SK-N-SH (cell line): ENCODE measurements around the gene CCDC150. TPM values are rescaled to one million over a fixed set of nuclear protein-coding genes. Genes with fewer than 3 reads are reported as not detected.

Experiments used
- CTCF ChIA-PET: fragments of 300-600, 350-600 bp; formaldehyde crosslinking; extraction: SDS; loops from one replicate; lab custom pipeline; 2021; lab: Yijun Ruan, JAX
- POLR2A ChIA-PET: fragments of 350-600 bp; sonication (Branson Sonifier 250); formaldehyde crosslinking; extraction: SDS; loops from one replicate; lab custom pipeline; 2020; ENCODE audit warnings: antibody characterized with exemption, inconsistent platforms; lab: Yijun Ruan, JAX
- DNase-seq: peaks from one replicate; pipeline ENCODE4 v3.0.0; 2012
- H2AFZ ChIP-seq: fragments of 200-600 bp; sonication (generic); 2 replicates; pipeline ENCODE4 v1.8.1; 2016; ENCODE audit warnings: antibody characterized with exemption, mild to moderate bottlenecking, low read depth
- H3F3A ChIP-seq: fragments of 200-600 bp; sonication (generic); replicated peaks from 2 replicates; pipeline ENCODE3; 2016; ENCODE audit warnings: antibody characterized with exemption, mild to moderate bottlenecking; ENCODE audit not compliant: insufficient read depth
- H3K27ac ChIP-seq, 2 experiments: fragments of 200-500 bp in 1 of 2; fragments of 200-600 bp in 1 of 2; sonication (Bioruptor generic) in 1 of 2; sonication (generic), shearing (Covaris generic) in 1 of 2; 2 replicates each; pipeline versions ENCODE4 v1.5.1 to v1.6.1; 2014 to 2016; ENCODE audit warnings: low read depth in 2 of 2, inconsistent platforms in 1 of 2, low read length in 1 of 2, mild to moderate bottlenecking in 1 of 2, mixed read lengths in 1 of 2
- H3K27me3 ChIP-seq: fragments of 200-600 bp; sonication (generic), shearing (Covaris generic); 2 replicates; pipeline ENCODE4 v1.6.1; 2016; ENCODE audit warnings: mixed run types; ENCODE audit not compliant: insufficient read depth
- H3K36me3 ChIP-seq, 2 experiments: fragments of 200-500 bp in 1 of 2; fragments of 200-600 bp in 1 of 2; sonication (Bioruptor generic) in 1 of 2; sonication (generic) in 1 of 2; replicated peaks in 1 of 2; 2 replicates each; pipeline versions ENCODE3 to v1.5.1; 2014 to 2016; ENCODE audit warnings: low read length in 1 of 2, mild to moderate bottlenecking in 1 of 2; ENCODE audit not compliant: insufficient read depth in 2 of 2, control insufficient read depth in 1 of 2
- H3K4me1 ChIP-seq, 2 experiments: fragments of 200-500 bp in 1 of 2; fragments of 200-600 bp in 1 of 2; sonication (Bioruptor generic) in 1 of 2; sonication (generic), shearing (Covaris generic) in 1 of 2; 2 replicates each; pipeline versions ENCODE4 v1.5.1 to v1.6.1; 2014 to 2016; ENCODE audit warnings: low read depth in 1 of 2, low read length in 1 of 2, mixed run types in 1 of 2; ENCODE audit not compliant: insufficient read depth in 2 of 2, control insufficient read depth in 1 of 2
- H3K4me2 ChIP-seq: fragments of 200-600 bp; sonication (generic), shearing (Covaris generic); 2 replicates; pipeline ENCODE4 v1.6.1; 2017; ENCODE audit warnings: mixed run types
- H3K4me3 ChIP-seq, 2 experiments: fragments of 200-500 bp in 1 of 2; fragments of 200-600 bp in 1 of 2; sonication (Bioruptor generic) in 1 of 2; sonication (generic), shearing (Covaris generic) in 1 of 2; 2 replicates each; pipeline versions ENCODE4 v1.5.1 to v1.8.1; 2014 to 2016; ENCODE audit warnings: low read depth in 2 of 2, inconsistent platforms in 1 of 2, low read length in 1 of 2, mild to moderate bottlenecking in 1 of 2, mixed read lengths in 1 of 2, moderate library complexity in 1 of 2
- H3K79me2 ChIP-seq: fragments of 200-600 bp; sonication (generic); 2 replicates; pipeline ENCODE4 v1.8.1; 2017; ENCODE audit warnings: mild to moderate bottlenecking; ENCODE audit not compliant: insufficient read depth
- H3K9ac ChIP-seq: fragments of 200-600 bp; sonication (generic); 2 replicates; pipeline ENCODE4 v1.6.1; 2017; ENCODE audit warnings: mixed run types
- H3K9me2 ChIP-seq: fragments of 200-600 bp; sonication (generic); 2 replicates; pipeline ENCODE4 v1.6.1; 2017; ENCODE audit warnings: mixed run types
- H3K9me3 ChIP-seq: fragments of 200-600 bp; sonication (generic); 2 replicates; pipeline ENCODE4 v1.6.1; 2017; ENCODE audit warnings: mixed run types, mild to moderate bottlenecking, moderate library complexity
- H4K20me1 ChIP-seq: fragments of 200-600 bp; sonication (generic); 2 replicates; pipeline ENCODE4 v1.6.1; 2017; ENCODE audit warnings: mild to moderate bottlenecking, mixed run types; ENCODE audit not compliant: insufficient read depth
- CHD2 ChIP-seq: fragments of 150-350 bp; IDR thresholded peaks from 2 replicates; pipeline ENCODE4 v1.6.1; 2018; ENCODE audit warnings: low read length; ENCODE audit not compliant: partially characterized antibody
- CTCF ChIP-seq: fragments of 200-600 bp; sonication (generic); IDR thresholded peaks from 2 replicates; pipeline ENCODE4 v1.6.1; 2017; ENCODE audit warnings: antibody characterized with exemption, mild to moderate bottlenecking, moderate library complexity
- ELF1 ChIP-seq: IDR thresholded peaks from 2 replicates; pipeline ENCODE4 v1.4.0; 2012
- EP300 ChIP-seq, 2 experiments: IDR thresholded peaks; 2 replicates each; pipeline versions ENCODE4 v1.4.0 to v1.6.1; 2012; ENCODE audit warnings: borderline replicate concordance in 1 of 2, low read depth in 1 of 2, low read length in 1 of 2
- EZH2phosphoT487 ChIP-seq: fragments of 200-600 bp; sonication (generic); IDR thresholded peaks from 2 replicates; pipeline ENCODE4 v1.6.1; 2017; ENCODE audit warnings: low read depth, mixed run types, mild to moderate bottlenecking, antibody characterized with exemption, moderate library complexity, borderline replicate concordance
- FOSL2 ChIP-seq: IDR thresholded peaks from 2 replicates; pipeline ENCODE4 v1.4.0; 2012; ENCODE audit warnings: low read depth, mild to moderate bottlenecking, moderate library complexity, borderline replicate concordance
- FOXJ3 ChIP-seq: sonication (generic); formaldehyde crosslinking; IDR thresholded peaks from 2 replicates; pipeline ENCODE4 v1.5.1; 2020; ENCODE audit warnings: mild to moderate bottlenecking, missing genetic modification reagents
- FOXM1 ChIP-seq: IDR thresholded peaks from 2 replicates; pipeline ENCODE4 v1.4.0; 2012; ENCODE audit warnings: low read depth, mild to moderate bottlenecking
- GABPA ChIP-seq: IDR thresholded peaks from 2 replicates; pipeline ENCODE4 v1.4.0; 2012; ENCODE audit warnings: low read depth, mild to moderate bottlenecking
- GATA2 ChIP-seq: sonication (generic); formaldehyde crosslinking; IDR thresholded peaks from 2 replicates; pipeline ENCODE4 v1.5.0; 2020; ENCODE audit warnings: mild to moderate bottlenecking, missing genetic modification reagents
- MAX ChIP-seq: IDR thresholded peaks from 2 replicates; pipeline ENCODE4 v1.4.0; 2012; ENCODE audit warnings: low read depth
- MXI1 ChIP-seq: IDR thresholded peaks from 2 replicates; pipeline ENCODE4 v1.6.1; 2012; ENCODE audit warnings: mild to moderate bottlenecking, low read depth, low read length, improper control_type of control experiment
- NRF1 ChIP-seq: IDR thresholded peaks from 2 replicates; pipeline ENCODE4 v1.6.1; 2012; ENCODE audit warnings: low read depth, mild to moderate bottlenecking, low read length
- PBX3 ChIP-seq: IDR thresholded peaks from 2 replicates; pipeline ENCODE4; 2012
- RFX5 ChIP-seq: IDR thresholded peaks from 2 replicates; pipeline ENCODE4 v1.6.1; 2012; ENCODE audit warnings: mild to moderate bottlenecking, improper control_type of control experiment, low read length
- RXRA ChIP-seq: IDR thresholded peaks from 2 replicates; pipeline ENCODE4 v1.4.0; 2012; ENCODE audit warnings: low read depth, mild to moderate bottlenecking, borderline replicate concordance
- SMC3 ChIP-seq: IDR thresholded peaks from 2 replicates; pipeline ENCODE4 v1.6.1; 2012; ENCODE audit warnings: low read depth, low read length, improper control_type of control experiment
- TAF1 ChIP-seq: IDR thresholded peaks from 2 replicates; pipeline ENCODE4 v1.6.1; 2012; ENCODE audit warnings: low read depth, mild to moderate bottlenecking, low read length, moderate library complexity, borderline replicate concordance
- TEAD4 ChIP-seq: IDR thresholded peaks from 2 replicates; pipeline ENCODE4 v1.4.0; 2012; ENCODE audit warnings: mild to moderate bottlenecking, borderline replicate concordance; ENCODE audit not compliant: insufficient read depth
- USF1 ChIP-seq: IDR thresholded peaks from 2 replicates; pipeline ENCODE4 v1.4.0; 2012; ENCODE audit warnings: low read depth, borderline replicate concordance
- YY1 ChIP-seq: IDR thresholded peaks from 2 replicates; pipeline ENCODE4 v1.4.0; 2012; ENCODE audit warnings: low read depth, mild to moderate bottlenecking
- ZBTB33 ChIP-seq: IDR thresholded peaks from 2 replicates; pipeline ENCODE4 v1.4.0; 2012; ENCODE audit warnings: low read depth, borderline replicate concordance
- WGBS: methylation state at CpG from one replicate; pipeline ENCODE4 v1.1.6; 2017; ENCODE audit warnings: low lambda C conversion rate; 5-methylcytosine and 5-hydroxymethylcytosine counted together
- polyA plus RNA-seq, 3 experiments: library from polyadenylated mRNA; depleted of rRNA; stranded (reverse); fragments of >200 nt; gene quantifications; 2 replicates each; pipeline ENCODE4 v1.2.3, GENCODE V29; 2012

The CCDC150 gene
- polyA plus RNA-seq, 1 of the 3 experiments (the other 2 are of a cell fraction): 4.6 TPM

GRCh38 chr2:196742685-196743084 lies 103.2 kb downstream of the CCDC150 start (continued):
- TF ChIP-seq CTCF (no peak), MXI1 (no peak), GABPA (no peak), CHD2 (no peak), EP300 (IDR thresholded peaks at IDR 0.05; ENCODE audit: borderline replicate concordance in 1 of 2, low read depth in 1 of 2, low read length in 1 of 2) (no peak), RXRA (no peak), YY1 (no peak), ELF1 (no peak)

GRCh38 chr2:196743165-196743564 lies 103.7 kb downstream of the CCDC150 start:
- H3F3A ChIP-seq: no peaks in the 10 kb centered on the region
- TF ChIP-seq SMC3: no peak
- TF ChIP-seq FOSL2: no peak
- no peak for TF ChIP-seq GATA2 (CRISPR knock-in tag)
- TF ChIP-seq CHD2: no peak
- no peak for TF ChIP-seq MAX
- TF ChIP-seq GABPA: no peak
- TF ChIP-seq NRF1: no peak
- no peak for TF ChIP-seq EZH2phosphoT487
- TF ChIP-seq EP300 (IDR thresholded peaks at IDR 0.05; ENCODE audit: borderline replicate concordance in 1 of 2, low read depth in 1 of 2, low read length in 1 of 2): no peak
- no peak for TF ChIP-seq FOXM1
- no peak for TF ChIP-seq USF1
- no peak for TF ChIP-seq PBX3
- no peak for TF ChIP-seq FOXJ3 (CRISPR knock-in tag)
- TF ChIP-seq TEAD4: no peak
- TF ChIP-seq TAF1: no peak
- TF ChIP-seq ZBTB33: no peak
- TF ChIP-seq RFX5: no peak
- H3K79me2 ChIP-seq: no peaks in the 10 kb centered on the region
- no peak for DNase-seq
- H4K20me1 ChIP-seq: no peaks in the 10 kb centered on the region
- ChIA-PET CTCF (no interaction called here), POLR2A (no interaction called here)
- no peak overlapping the region for H3K27ac ChIP-seq
- H3K9ac ChIP-seq: no peak overlapping the region
- no peak overlapping the region for H3K4me2 ChIP-seq
- H3K27me3 ChIP-seq: no peaks in the 10 kb centered on the region
- H3K9me2 ChIP-seq: no peaks in the 10 kb centered on the region
- no peaks in the 10 kb centered on the region for H3K36me3 ChIP-seq
- H3K4me3 ChIP-seq: no peak overlapping the region
- no peaks in the 10 kb centered on the region; the same call in 1 of the 2 replicates for H3K9me3 ChIP-seq
- no peaks in the 10 kb centered on the region for H3K4me1 ChIP-seq
- WGBS: 93% methylated on average over 7 of the region's 7 CpGs
- no peak overlapping the region for H2AFZ ChIP-seq
